ENCODE data around the gene GRK5. TPM values are rescaled to one million over a fixed set of nuclear protein-coding genes. Genes with fewer than 3 reads are reported as not detected.

Gene GRK5
- total RNA-seq, 1 donor from 2014 or later, result 21.3 TPM

GRCh38 chr10:119251315-119251708 is 43.9 kb downstream of the GRK5 start:
- ChIA-PET POLR2A (no interaction called here), CTCF (no interaction called here)
- peaks cover 11% of the 10 kb centered on the region for H3K36me3 Mint-ChIP-seq (ENCODE audit: low read depth)
- DNase-seq (no peak), ATAC-seq (ENCODE audit: low read depth) (no peak)
- TF ChIP-seq, protein P1, sequence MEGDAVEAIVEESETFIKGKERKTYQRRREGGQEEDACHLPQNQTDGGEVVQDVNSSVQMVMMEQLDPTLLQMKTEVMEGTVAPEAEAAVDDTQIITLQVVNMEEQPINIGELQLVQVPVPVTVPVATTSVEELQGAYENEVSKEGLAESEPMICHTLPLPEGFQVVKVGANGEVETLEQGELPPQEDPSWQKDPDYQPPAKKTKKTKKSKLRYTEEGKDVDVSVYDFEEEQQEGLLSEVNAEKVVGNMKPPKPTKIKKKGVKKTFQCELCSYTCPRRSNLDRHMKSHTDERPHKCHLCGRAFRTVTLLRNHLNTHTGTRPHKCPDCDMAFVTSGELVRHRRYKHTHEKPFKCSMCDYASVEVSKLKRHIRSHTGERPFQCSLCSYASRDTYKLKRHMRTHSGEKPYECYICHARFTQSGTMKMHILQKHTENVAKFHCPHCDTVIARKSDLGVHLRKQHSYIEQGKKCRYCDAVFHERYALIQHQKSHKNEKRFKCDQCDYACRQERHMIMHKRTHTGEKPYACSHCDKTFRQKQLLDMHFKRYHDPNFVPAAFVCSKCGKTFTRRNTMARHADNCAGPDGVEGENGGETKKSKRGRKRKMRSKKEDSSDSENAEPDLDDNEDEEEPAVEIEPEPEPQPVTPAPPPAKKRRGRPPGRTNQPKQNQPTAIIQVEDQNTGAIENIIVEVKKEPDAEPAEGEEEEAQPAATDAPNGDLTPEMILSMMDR (IDR thresholded peaks at IDR 0.05), result no peak
- peaks cover 36% of the 10 kb centered on the region for H3K4me1 Mint-ChIP-seq
- no peaks in the 10 kb centered on the region for H3K9me3 Mint-ChIP-seq
- no peaks in the 10 kb centered on the region for H3K27me3 Mint-ChIP-seq
- H3K27ac Mint-ChIP-seq, result no peak overlapping the region
- intact Hi-C loops (cut with micrococcal nuclease), result no loop called here
- no peak overlapping the region for H3K4me3 Mint-ChIP-seq

DNA sequence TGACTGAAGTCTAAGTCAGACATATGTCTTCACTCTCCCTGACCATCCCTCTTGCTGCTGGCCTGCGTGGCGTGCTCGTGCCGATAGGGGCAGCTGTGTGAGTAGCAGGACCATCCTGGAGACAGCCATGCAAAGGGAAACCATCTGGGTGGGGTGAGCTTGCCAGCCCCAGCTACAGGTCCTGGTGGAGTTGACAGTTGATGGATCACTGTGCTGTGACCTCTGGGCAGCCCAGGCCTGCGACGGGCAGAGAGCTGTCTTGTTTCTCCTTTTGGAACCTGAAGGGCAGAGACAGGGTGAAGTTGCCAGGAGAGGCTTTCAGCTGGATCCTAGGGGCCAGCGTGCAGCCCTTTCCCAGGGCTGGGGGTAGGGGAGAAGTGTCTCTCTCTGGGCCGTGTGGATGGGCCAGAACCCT is 44.7 kb downstream of the GRK5 start:
- no peak overlapping the region for H3K4me3 Mint-ChIP-seq
- H3K9me3 Mint-ChIP-seq, result peaks cover 3% of the 10 kb centered on the region
- peaks cover 15% of the 10 kb centered on the region for H3K36me3 Mint-ChIP-seq (ENCODE audit: low read depth)
- no peak for ATAC-seq (ENCODE audit: low read depth)
- ChIA-PET POLR2A (no interaction called here), CTCF (no interaction called here)
- no peak for DNase-seq
- no peak overlapping the region for H3K27ac Mint-ChIP-seq
- TF ChIP-seq, protein P1 (IDR thresholded peaks at IDR 0.05), result no peak
- intact Hi-C loops (cut with micrococcal nuclease), result no loop called here
- H3K27me3 Mint-ChIP-seq, result no peaks in the 10 kb centered on the region
- peaks cover 38% of the 10 kb centered on the region for H3K4me1 Mint-ChIP-seq

DNA sequence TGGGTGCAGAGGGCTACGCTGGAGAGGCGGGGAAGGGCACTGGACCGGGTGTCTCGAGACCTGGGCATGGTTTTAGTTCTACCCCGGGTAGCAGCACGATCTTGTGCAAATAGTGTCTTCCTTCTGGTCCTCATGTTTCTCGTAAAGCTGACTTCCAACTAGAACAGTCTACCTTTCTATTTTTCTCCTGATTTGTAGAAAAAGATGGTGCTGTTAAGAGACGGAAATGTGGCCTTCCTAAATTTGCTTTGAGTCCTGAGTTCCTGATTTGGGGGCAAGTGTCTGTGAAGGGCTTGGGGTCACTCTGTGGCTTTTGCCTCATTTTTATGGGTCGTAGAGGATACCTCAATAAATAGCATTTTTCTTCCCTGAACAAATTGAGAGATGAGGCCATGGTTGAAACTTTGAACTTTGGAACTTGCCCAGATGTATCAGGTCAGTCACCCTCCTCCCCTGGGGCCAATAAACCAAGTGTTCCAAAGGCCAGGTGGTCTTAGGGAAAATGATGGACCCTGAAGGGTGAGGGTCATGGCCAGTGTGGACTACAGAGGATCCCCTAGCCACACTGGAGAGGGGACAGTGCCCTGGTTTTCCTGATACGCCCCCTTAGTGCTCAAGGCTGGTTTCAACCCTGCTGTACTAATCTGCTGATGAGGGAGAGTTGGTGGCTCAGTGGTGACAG is 45.2 kb downstream of the GRK5 start:
- intact Hi-C loops (cut with micrococcal nuclease), result no loop called here
- ATAC-seq (ENCODE audit: low read depth) (no peak), DNase-seq (no peak)
- H3K4me1 Mint-ChIP-seq, result peaks cover 38% of the 10 kb centered on the region
- ChIA-PET CTCF (no interaction called here), POLR2A (no interaction called here)
- TF ChIP-seq, protein P1 (IDR thresholded peaks at IDR 0.05), result no peak
- no peaks in the 10 kb centered on the region for H3K27me3 Mint-ChIP-seq
- peaks cover 3% of the 10 kb centered on the region for H3K9me3 Mint-ChIP-seq
- H3K27ac Mint-ChIP-seq, result no peak overlapping the region
- no peak overlapping the region for H3K4me3 Mint-ChIP-seq
- H3K36me3 Mint-ChIP-seq (ENCODE audit: low read depth), result peaks cover 12% of the 10 kb centered on the region

GRCh38 chr10:119253433-119254174 is 46.2 kb downstream of the GRK5 start:
- intact Hi-C loops (cut with micrococcal nuclease), result no loop called here
- ATAC-seq (ENCODE audit: low read depth) (peak; percentile 40), DNase-seq (no peak)
- peaks cover 46% of the 10 kb centered on the region for H3K4me1 Mint-ChIP-seq
- no peak overlapping the region for H3K4me3 Mint-ChIP-seq
- ChIA-PET CTCF (no interaction called here), POLR2A (no interaction called here)
- TF ChIP-seq, protein P1 (IDR thresholded peaks at IDR 0.05), result no peak
- H3K36me3 Mint-ChIP-seq (ENCODE audit: low read depth), result peaks cover 14% of the 10 kb centered on the region
- peak overlapping the region; percentile 59 for H3K27ac Mint-ChIP-seq
- peaks cover 3% of the 10 kb centered on the region for H3K9me3 Mint-ChIP-seq
- H3K27me3 Mint-ChIP-seq, result no peaks in the 10 kb centered on the region

DNA sequence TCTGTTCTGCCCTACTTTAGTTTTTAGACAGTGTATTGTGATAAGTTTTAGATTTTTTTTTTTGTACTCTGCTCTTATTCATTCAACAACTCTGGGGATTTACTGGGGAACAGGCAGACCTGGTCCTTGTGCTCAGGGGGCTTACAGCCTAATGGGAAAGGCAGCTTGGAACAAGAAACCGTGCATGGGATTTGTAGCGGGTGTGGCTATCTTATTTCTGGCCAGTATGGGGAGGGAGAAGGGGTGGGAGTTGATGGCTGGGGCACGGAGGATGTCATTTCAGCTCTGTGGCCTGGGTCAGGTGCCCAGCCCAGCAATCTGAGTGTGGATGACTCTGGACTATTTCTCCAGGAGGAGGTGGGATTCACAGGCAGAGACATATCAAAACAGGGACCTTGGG is 47.0 kb downstream of the GRK5 start:
- H3K9me3 Mint-ChIP-seq, result peaks cover 3% of the 10 kb centered on the region
- TF ChIP-seq, protein P1 (IDR thresholded peaks at IDR 0.05), result no peak
- CTCF ChIA-PET, result no interaction called here
- DNase-seq (no peak), ATAC-seq (ENCODE audit: low read depth) (no peak)
- H3K27me3 Mint-ChIP-seq, result no peaks in the 10 kb centered on the region
- peaks cover 46% of the 10 kb centered on the region for H3K4me1 Mint-ChIP-seq
- H3K27ac Mint-ChIP-seq, result peak overlapping the region; percentile 59
- H3K4me3 Mint-ChIP-seq, result no peak overlapping the region
- POLR2A ChIA-PET, result interaction anchor here (0.6 kb wide), 1 partner anchor 26 kb away, joined by 5 read pairs; no protein-coding TSS in a partner anchor
- intact Hi-C loops (cut with micrococcal nuclease), result no loop called here
- H3K36me3 Mint-ChIP-seq (ENCODE audit: low read depth), result peaks cover 15% of the 10 kb centered on the region

Data from activated B cell treated with CpG ODN at 0.5 μM for 24 hours (primary cell).